WTC11 (cell line): ENCODE measurements around the gene KCNQ2. TPM values are rescaled to one million over a fixed set of nuclear protein-coding genes. Genes with fewer than 3 reads are reported as not detected.

Source experiments
- ATAC-seq: fragments of 200-7000 bp; cut with Tn5 transposase; 2 replicates; pipeline ENCODE4 v1.10.0; 2021; ENCODE audit warnings: mild to moderate bottlenecking, moderate library complexity
- CTCF ChIA-PET: fragments of 300-600 bp; sonication (Branson Sonifier 250); formaldehyde crosslinking; loops from one replicate; lab custom pipeline; 2021; ENCODE audit warnings: antibody characterized with exemption; lab: Charles Lee
- POLR2A ChIA-PET: fragments of 350-600 bp; sonication (Branson Sonifier 250); formaldehyde crosslinking; loops from one replicate; lab custom pipeline; 2021; ENCODE audit warnings: antibody characterized with exemption; lab: Charles Lee
- DNase-seq: peaks from one replicate; pipeline ENCODE4 v3.0.0; 2021; ENCODE audit warnings: low spot score
- H3K27ac Mint-ChIP-seq: 2 replicates; pipeline ENCODE4 v1.8.0; 2021; ENCODE audit warnings: mixed read lengths
- H3K27me3 Mint-ChIP-seq: 2 replicates; pipeline ENCODE4 v1.8.0; 2021; ENCODE audit warnings: low read depth, mild to moderate bottlenecking, moderate library complexity, mixed read lengths
- H3K36me3 Mint-ChIP-seq: 2 replicates; pipeline ENCODE4 v1.8.0; 2021; ENCODE audit warnings: mixed read lengths
- H3K4me1 Mint-ChIP-seq: 2 replicates; pipeline ENCODE4 v1.8.0; 2022; ENCODE audit warnings: mixed read lengths
- H3K4me3 Mint-ChIP-seq: 2 replicates; pipeline ENCODE4 v1.8.0; 2021; ENCODE audit warnings: mild to moderate bottlenecking, moderate library complexity, mixed read lengths
- H3K9me3 Mint-ChIP-seq: 2 replicates; pipeline ENCODE4 v1.8.0; 2021; ENCODE audit warnings: mixed read lengths
- AR ChIP-seq: fragments of 250-450 bp; sonication (Bioruptor Pico); IDR thresholded peaks from 2 replicates; pipeline ENCODE4 v1.9.0; 2021; ENCODE audit warnings: mild to moderate bottlenecking
- CDX4 ChIP-seq: fragments of 250-450 bp; sonication (Bioruptor Pico); IDR thresholded peaks from 2 replicates; pipeline ENCODE4 v1.9.0; 2021; ENCODE audit warnings: moderate library complexity, mild to moderate bottlenecking, inconsistent platforms, borderline replicate concordance
- CREM ChIP-seq: sonication (generic); formaldehyde crosslinking; IDR thresholded peaks from 2 replicates; pipeline ENCODE4 v1.8.1; 2022; ENCODE audit warnings: mild to moderate bottlenecking, missing genetic modification reagents, moderate library complexity
- E2F4 ChIP-seq: sonication (generic); formaldehyde crosslinking; IDR thresholded peaks from 2 replicates; pipeline ENCODE4 v1.8.1; 2022; ENCODE audit warnings: low read depth, mild to moderate bottlenecking, moderate library complexity, missing genetic modification reagents, borderline replicate concordance
- ESRRA ChIP-seq: sonication (generic); formaldehyde crosslinking; IDR thresholded peaks from 2 replicates; pipeline ENCODE4 v1.8.1; 2022; ENCODE audit warnings: mild to moderate bottlenecking, missing genetic modification reagents, borderline replicate concordance
- HMGXB4 ChIP-seq: sonication (generic); formaldehyde crosslinking; IDR thresholded peaks from 2 replicates; pipeline ENCODE4 v1.8.1; 2023; ENCODE audit warnings: mild to moderate bottlenecking, moderate library complexity, missing genetic modification reagents
- JAZF1 ChIP-seq: fragments of 250-450 bp; sonication (Bioruptor Pico); IDR thresholded peaks from 2 replicates; pipeline ENCODE4 v1.9.0; 2021; ENCODE audit warnings: moderate library complexity, mild to moderate bottlenecking, inconsistent platforms
- NFATC4 ChIP-seq: fragments of 250-450 bp; sonication (Bioruptor Pico); IDR thresholded peaks from 2 replicates; pipeline ENCODE4 v1.9.0; 2021; ENCODE audit warnings: mild to moderate bottlenecking
- NFYB ChIP-seq: sonication (generic); formaldehyde crosslinking; conservative IDR thresholded peaks from 2 replicates; pipeline ENCODE4 v1.8.0; 2022; ENCODE audit warnings: low read depth, missing genetic modification reagents
- RELA ChIP-seq: sonication (generic); formaldehyde crosslinking; IDR thresholded peaks from 2 replicates; pipeline ENCODE4 v1.8.1; 2022; ENCODE audit warnings: missing genetic modification reagents, mild to moderate bottlenecking, borderline replicate concordance
- SP1 ChIP-seq: sonication (generic); formaldehyde crosslinking; conservative IDR thresholded peaks from 2 replicates; pipeline ENCODE4 v1.8.1; 2022; ENCODE audit warnings: missing genetic modification reagents
- TEAD4 ChIP-seq: sonication (generic); formaldehyde crosslinking; IDR thresholded peaks from 2 replicates; pipeline ENCODE4 v1.8.0; 2022; ENCODE audit warnings: mild to moderate bottlenecking, missing genetic modification reagents
- ZNF121 ChIP-seq: sonication (generic); formaldehyde crosslinking; IDR thresholded peaks from 2 replicates; pipeline ENCODE4 v1.8.0; 2023; ENCODE audit warnings: missing genetic modification reagents
- ZNF232 ChIP-seq: sonication (generic); formaldehyde crosslinking; IDR thresholded peaks from 2 replicates; pipeline ENCODE4 v1.8.0; 2022; ENCODE audit warnings: mild to moderate bottlenecking, missing genetic modification reagents
- ZNF317 ChIP-seq: sonication (generic); formaldehyde crosslinking; IDR thresholded peaks from 2 replicates; pipeline ENCODE4 v1.8.1; 2023; ENCODE audit warnings: low read depth, mild to moderate bottlenecking, moderate library complexity, missing genetic modification reagents, borderline replicate concordance
- ZNF423 ChIP-seq: fragments of 250-450 bp; sonication (Bioruptor Pico); IDR thresholded peaks from 2 replicates; pipeline ENCODE4 v2.1.2; 2022; ENCODE audit warnings: mild to moderate bottlenecking, moderate library complexity
- ZNF425 ChIP-seq: fragments of 250-450 bp; sonication (Bioruptor Pico); conservative IDR thresholded peaks from 2 replicates; pipeline ENCODE4 v1.9.0; 2021; ENCODE audit warnings: mild to moderate bottlenecking
- total RNA-seq: library from RNA; stranded (reverse); gene quantifications from 3 replicates; pipeline ENCODE4 v1.2.3, GENCODE V29; 2021

Gene KCNQ2
- total RNA-seq, 1 experiment from 2014 or later: 99.8 TPM

GRCh38 chr20:63363013-63363957, 109.2 kb downstream of the KCNQ2 start:
- DNase-seq (no peak), ATAC-seq (no peak)
- no peak for TF ChIP-seq E2F4 (CRISPR knock-in tag)
- TF ChIP-seq ZNF317: no peak
- no peak for TF ChIP-seq JAZF1 (CRISPR knock-in tag)
- TF ChIP-seq RELA (CRISPR knock-in tag): no peak
- no peak for TF ChIP-seq AR (CRISPR knock-in tag)
- TF ChIP-seq CDX4: no peak
- TF ChIP-seq TEAD4: no peak
- TF ChIP-seq ESRRA (CRISPR knock-in tag): no peak
- no peak for TF ChIP-seq SP1
- no peak for TF ChIP-seq ZNF232 (CRISPR knock-in tag)
- TF ChIP-seq HMGXB4 (CRISPR knock-in tag): no peak
- TF ChIP-seq ZNF425: no peak
- Mint-ChIP-seq H3K36me3 (no peaks in the 10 kb centered on the region), H3K27me3 (peaks cover 12% of the 10 kb centered on the region), H3K27ac (no peak overlapping the region), H3K4me3 (0 out of 2 replicates have a peak overlapping the region, but pooled peaks have one; percentile 57), H3K4me1 (peaks cover 14% of the 10 kb centered on the region), H3K9me3 (no peaks in the 10 kb centered on the region)
- POLR2A ChIA-PET: interaction anchor here (1.1 kb wide), 1 partner anchor 14 kb away, joined by 4 read pairs; no protein-coding TSS in a partner anchor
- CTCF ChIA-PET: interaction anchor here (0.6 to 4.3 kb wide), 15 partner anchors 7 to 140 kb away, joined by 3 to 68 read pairs (median 5); no protein-coding TSS in a partner anchor

- no peaks in the 10 kb centered on the region for H3K9me3 Mint-ChIP-seq
- no peak for TF ChIP-seq NFYB (CRISPR knock-in tag)
- 0 out of 2 replicates have a peak, but pooled peaks have one; percentile 14 for TF ChIP-seq ZNF121 (CRISPR knock-in tag)
- peak; percentile 59; the same call in 1 of the 2 replicates for TF ChIP-seq ZNF423 (CRISPR knock-in tag)
- no peak for TF ChIP-seq ZNF232 (CRISPR knock-in tag)
- no peak for TF ChIP-seq CREM (CRISPR knock-in tag)
- TF ChIP-seq NFATC4: no peak
- DNase-seq (no peak), ATAC-seq (no peak)
- POLR2A ChIA-PET: interaction anchor here (1.1 to 1.2 kb wide), 2 partner anchors 14 to 31 kb away, joined by 3 to 4 read pairs; no protein-coding TSS in a partner anchor
- peak overlapping the region; percentile 57 for H3K4me3 Mint-ChIP-seq
- peaks cover 14% of the 10 kb centered on the region for H3K4me1 Mint-ChIP-seq
- H3K27ac Mint-ChIP-seq: peak overlapping the region; percentile 18; the same call in 1 of the 2 replicates
- CTCF ChIA-PET: interaction anchor here (0.6 to 4.3 kb wide), 16 partner anchors 8 to 666 kb away, joined by 3 to 68 read pairs (median 6); partner anchors contain the start of gene PTK6
- no peaks in the 10 kb centered on the region for H3K36me3 Mint-ChIP-seq
- peaks cover 12% of the 10 kb centered on the region for H3K27me3 Mint-ChIP-seq
These were observed 109.9 kb downstream of the KCNQ2 start for GRCh38 chr20:63362436-63363009.
